ENCODE data around the gene CDK5R1. TPM values are rescaled to one million over a fixed set of nuclear protein-coding genes. Genes with fewer than 3 reads are reported as not detected.
"Not testable (repeated sequence)": the region's sequence is repeated elsewhere in the genome, so short reads cannot be mapped to it uniquely, and the experiment has no call there.

CDK5R1 gene
- total and polyA plus RNA-seq, 4 experiments from 2014 or later = 1.2 to 21.2 (median 15.5) TPM

- no peak for DNase-seq
- Mint-ChIP-seq H3K9me3 (no peaks in the 10 kb centered on the region), H3K4me1 (peaks cover 21 to 49% (median 32%) of the 10 kb centered on the region in 4 donors), H3K4me3 (peak overlapping the region; percentile 85 to 96 (median 90)), H3K36me3 (peaks cover 16 to 36% of the 10 kb centered on the region in 2 donors), H3K27me3 (no peaks in the 10 kb centered on the region), H3K27ac (peak overlapping the region in 6 of 7 donors; percentile 33 to 96 (median 90))
- ChIA-PET POLR2A (ENCODE audit: partially characterized antibody) (interaction anchor here (1.0 to 2.3 kb wide), 7 partner anchors 9 to 545 kb away, joined by 3 to 8 read pairs (median 4); partner anchors contain the start of genes C17orf75 and CDK5R1), CTCF (ENCODE audit: partially characterized antibody) (interaction anchor here (1.5 to 13.5 kb wide), 5 partner anchors 8 to 313 kb away, joined by 3 to 121 read pairs (median 5); no protein-coding TSS in a partner anchor)
- no peaks in the 10 kb centered on the region for H3K9me3 ChIP-seq (ENCODE audit: control insufficient read depth in 1 of 2, low read length in 2 of 2)
- intact Hi-C loops (cut with micrococcal nuclease) = loop anchor here (2.0 kb wide), 2 partner anchors 41 to 95 kb away; partner anchors contain the start of genes CDK5R1 and ZNF207
- peaks cover 14% of the 10 kb centered on the region for H3K36me3 ChIP-seq (ENCODE audit: insufficient read depth, low read length)
- peak overlapping the region; percentile 79 for H3K27ac ChIP-seq (ENCODE audit: low read depth, low read length)
- H3K4me3 ChIP-seq (ENCODE audit: low read length in 2 of 2) = peak overlapping the region; percentile 64 to 66
- peaks cover 27% of the 10 kb centered on the region for H3K4me1 ChIP-seq (ENCODE audit: insufficient read depth, low read length)
- H3K27me3 ChIP-seq (ENCODE audit: insufficient read depth, low read length) = no peaks in the 10 kb centered on the region
Measured at GRCh38 chr17:32445497-32445896, 41.3 kb upstream of the CDK5R1 start.

- peaks cover 27% of the 10 kb centered on the region for H3K4me1 ChIP-seq (ENCODE audit: insufficient read depth, low read length)
- intact Hi-C loops (cut with micrococcal nuclease) = loop anchor here (2.0 kb wide), 2 partner anchors 41 to 95 kb away; partner anchors contain the start of genes CDK5R1 and ZNF207
- ChIA-PET CTCF (ENCODE audit: partially characterized antibody) (interaction anchor here (13.5 kb wide), 1 partner anchor 16 kb away, joined by 121 read pairs; no protein-coding TSS in a partner anchor), POLR2A (ENCODE audit: partially characterized antibody) (interaction anchor here (1.0 to 2.3 kb wide), 2 partner anchors 17 to 41 kb away, joined by 3 to 8 read pairs; partner anchors contain the start of gene CDK5R1)
- no peak overlapping the region for H3K4me3 ChIP-seq (ENCODE audit: low read length in 2 of 2)
- peak overlapping the region; percentile 85 to 96 (median 90) for H3K4me3 Mint-ChIP-seq
- H3K27ac ChIP-seq (ENCODE audit: low read depth, low read length) = peak overlapping the region; percentile 79
- H3K9me3 ChIP-seq (ENCODE audit: control insufficient read depth in 1 of 2, low read length in 2 of 2) = no peaks in the 10 kb centered on the region
- H3K4me1 Mint-ChIP-seq = peaks cover 21 to 51% (median 32%) of the 10 kb centered on the region in 4 donors
- H3K9me3 Mint-ChIP-seq = no peaks in the 10 kb centered on the region
- no peaks in the 10 kb centered on the region for H3K27me3 ChIP-seq (ENCODE audit: insufficient read depth, low read length)
- DNase-seq = no peak
- H3K36me3 ChIP-seq (ENCODE audit: insufficient read depth, low read length) = peaks cover 16% of the 10 kb centered on the region
- peak overlapping the region in 5 of 7 donors; percentile 33 to 96 (median 90) for H3K27ac Mint-ChIP-seq
- H3K27me3 Mint-ChIP-seq = no peaks in the 10 kb centered on the region
- peaks cover 18 to 37% of the 10 kb centered on the region in 2 donors for H3K36me3 Mint-ChIP-seq
Measured at GRCh38 chr17:32445971-32446370, 40.8 kb upstream of the CDK5R1 start.

GRCh38 chr17:32446949-32447348 lies 39.8 kb upstream of the CDK5R1 start:
- no peak overlapping the region for H3K4me3 ChIP-seq (ENCODE audit: low read length in 2 of 2)
- Mint-ChIP-seq H3K9me3 (no peaks in the 10 kb centered on the region), H3K4me1 (peaks cover 21 to 51% (median 35%) of the 10 kb centered on the region in 4 donors), H3K27ac (peak overlapping the region in 2 of 7 donors; percentile 18 to 38), H3K27me3 (no peaks in the 10 kb centered on the region), H3K4me3 (peak overlapping the region in 4 of 8 donors; percentile 27 to 96 (median 92)), H3K36me3 (peaks cover 25 to 46% of the 10 kb centered on the region in 2 donors)
- H3K36me3 ChIP-seq (ENCODE audit: insufficient read depth, low read length) = peaks cover 25% of the 10 kb centered on the region
- peaks cover 27% of the 10 kb centered on the region for H3K4me1 ChIP-seq (ENCODE audit: insufficient read depth, low read length)
- no peaks in the 10 kb centered on the region for H3K9me3 ChIP-seq (ENCODE audit: control insufficient read depth in 1 of 2, low read length in 2 of 2)
- ChIA-PET POLR2A (ENCODE audit: partially characterized antibody) (no interaction called here), CTCF (ENCODE audit: partially characterized antibody) (interaction anchor here (13.5 kb wide), 1 partner anchor 15 kb away, joined by 121 read pairs; no protein-coding TSS in a partner anchor)
- DNase-seq = no peak
- no peaks in the 10 kb centered on the region for H3K27me3 ChIP-seq (ENCODE audit: insufficient read depth, low read length)
- intact Hi-C loops (cut with micrococcal nuclease) = no loop called here
- no peak overlapping the region for H3K27ac ChIP-seq (ENCODE audit: low read depth, low read length)

- ChIA-PET CTCF (ENCODE audit: partially characterized antibody) (interaction anchor here (13.5 kb wide), 1 partner anchor 12 kb away, joined by 121 read pairs; no protein-coding TSS in a partner anchor), POLR2A (ENCODE audit: partially characterized antibody) (no interaction called here)
- Histone ChIP-seq H3K27me3 (ENCODE audit: insufficient read depth, low read length) (no peaks in the 10 kb centered on the region), H3K4me1 (ENCODE audit: insufficient read depth, low read length) (peaks cover 24% of the 10 kb centered on the region), H3K27ac (ENCODE audit: low read depth, low read length) (no peak overlapping the region), H3K36me3 (ENCODE audit: insufficient read depth, low read length) (peaks cover 56% of the 10 kb centered on the region), H3K4me3 (ENCODE audit: low read length in 2 of 2) (no peak overlapping the region), H3K9me3 (ENCODE audit: control insufficient read depth in 1 of 2, low read length in 2 of 2) (no peaks in the 10 kb centered on the region)
- intact Hi-C loops (cut with micrococcal nuclease) = no loop called here
- H3K27me3 Mint-ChIP-seq = no peaks in the 10 kb centered on the region
- DNase-seq = no peak
- H3K4me1 Mint-ChIP-seq = peaks cover 24 to 62% (median 39%) of the 10 kb centered on the region in 4 donors
- peaks cover 48 to 72% of the 10 kb centered on the region in 2 donors for H3K36me3 Mint-ChIP-seq
- no peak overlapping the region for H3K4me3 Mint-ChIP-seq
- H3K27ac Mint-ChIP-seq = no peak overlapping the region
- no peaks in the 10 kb centered on the region for H3K9me3 Mint-ChIP-seq
Measured at GRCh38 chr17:32449963-32450362, 36.8 kb upstream of the CDK5R1 start.

- Mint-ChIP-seq H3K4me1 (peaks cover 22 to 57% (median 37%) of the 10 kb centered on the region in 4 donors), H3K36me3 (peaks cover 52 to 74% of the 10 kb centered on the region in 2 donors), H3K27ac (peak overlapping the region in 1 of 7 donors; percentile 75)
- H3K27ac ChIP-seq (ENCODE audit: low read depth, low read length); intact Hi-C loops (cut with micrococcal nuclease); H3K27me3 ChIP-seq (ENCODE audit: insufficient read depth, low read length); POLR2A ChIA-PET (ENCODE audit: partially characterized antibody); DNase-seq; H3K4me3 Mint-ChIP-seq; H3K9me3 Mint-ChIP-seq; H3K27me3 Mint-ChIP-seq; H3K9me3 ChIP-seq (ENCODE audit: control insufficient read depth in 1 of 2, low read length in 2 of 2); H3K4me3 ChIP-seq (ENCODE audit: low read length in 2 of 2): not testable (repeated sequence)
- CTCF ChIA-PET (ENCODE audit: partially characterized antibody) = interaction anchor here (13.5 kb wide), 1 partner anchor 12 kb away, joined by 121 read pairs; no protein-coding TSS in a partner anchor
- Histone ChIP-seq H3K36me3 (ENCODE audit: insufficient read depth, low read length) (peaks cover 60% of the 10 kb centered on the region), H3K4me1 (ENCODE audit: insufficient read depth, low read length) (peaks cover 21% of the 10 kb centered on the region)
Measured at GRCh38 chr17:32450379-32450778, 36.4 kb upstream of the CDK5R1 start.

GRCh38 chr17:32451879-32452278 lies 34.9 kb upstream of the CDK5R1 start:
- Mint-ChIP-seq H3K9me3 (no peaks in the 10 kb centered on the region), H3K27ac (no peak overlapping the region), H3K36me3 (peaks cover 52 to 70% of the 10 kb centered on the region in 2 donors), H3K4me1 (peaks cover 10 to 42% (median 25%) of the 10 kb centered on the region in 4 donors), H3K27me3 (no peaks in the 10 kb centered on the region), H3K4me3 (no peak overlapping the region)
- CTCF ChIA-PET (ENCODE audit: partially characterized antibody) = interaction anchor here (13.5 kb wide), 1 partner anchor 10 kb away, joined by 121 read pairs; no protein-coding TSS in a partner anchor
- intact Hi-C loops (cut with micrococcal nuclease) = no loop called here
- Histone ChIP-seq H3K27me3 (ENCODE audit: insufficient read depth, low read length) (no peaks in the 10 kb centered on the region), H3K9me3 (ENCODE audit: control insufficient read depth in 1 of 2, low read length in 2 of 2) (no peaks in the 10 kb centered on the region), H3K36me3 (ENCODE audit: insufficient read depth, low read length) (peaks cover 61% of the 10 kb centered on the region), H3K27ac (ENCODE audit: low read depth, low read length) (no peak overlapping the region), H3K4me3 (ENCODE audit: low read length in 2 of 2) (no peak overlapping the region), H3K4me1 (ENCODE audit: insufficient read depth, low read length) (peaks cover 6% of the 10 kb centered on the region)
- POLR2A ChIA-PET (ENCODE audit: partially characterized antibody) = no interaction called here
- DNase-seq = no peak

- Mint-ChIP-seq H3K27ac (no peak overlapping the region), H3K36me3 (peaks cover 51 to 70% of the 10 kb centered on the region in 2 donors), H3K4me1 (peaks cover 8 to 38% (median 21%) of the 10 kb centered on the region in 4 donors), H3K27me3 (no peaks in the 10 kb centered on the region), H3K9me3 (no peaks in the 10 kb centered on the region), H3K4me3 (no peak overlapping the region)
- no peaks in the 10 kb centered on the region for H3K9me3 ChIP-seq (ENCODE audit: control insufficient read depth in 1 of 2, low read length in 2 of 2)
- H3K4me3 ChIP-seq (ENCODE audit: low read length in 2 of 2) = no peak overlapping the region
- no peaks in the 10 kb centered on the region for H3K27me3 ChIP-seq (ENCODE audit: insufficient read depth, low read length)
- DNase-seq = no peak
- H3K36me3 ChIP-seq (ENCODE audit: insufficient read depth, low read length) = peaks cover 61% of the 10 kb centered on the region
- intact Hi-C loops (cut with micrococcal nuclease) = no loop called here
- peaks cover 4% of the 10 kb centered on the region for H3K4me1 ChIP-seq (ENCODE audit: insufficient read depth, low read length)
- ChIA-PET POLR2A (ENCODE audit: partially characterized antibody) (no interaction called here), CTCF (ENCODE audit: partially characterized antibody) (interaction anchor here (13.5 kb wide), 1 partner anchor 10 kb away, joined by 121 read pairs; no protein-coding TSS in a partner anchor)
- no peak overlapping the region for H3K27ac ChIP-seq (ENCODE audit: low read depth, low read length)
Measured at GRCh38 chr17:32452281-32452680, 34.5 kb upstream of the CDK5R1 start.

All from CD4-positive, alpha-beta memory T cell (primary cell).